ENCODE measurements around the gene IFI30.

Gene IFI30

GRCh38 chr19:18223860-18224524 lies 50.4 kb downstream of the IFI30 start:
- no peaks in the 10 kb centered on the region for H3K79me2 ChIP-seq (ENCODE audit: control insufficient read depth, low read length)
- peaks cover 4% of the 10 kb centered on the region; the same call in 1 of the 2 replicates for H4K20me1 ChIP-seq (ENCODE audit: control insufficient read depth, insufficient read depth, low read depth, low read length)
- H3K27ac ChIP-seq (ENCODE audit: low read depth, low read length) = no peak overlapping the region
- peaks cover 38% of the 10 kb centered on the region for H3K4me1 ChIP-seq (ENCODE audit: control insufficient read depth, low read length)
- peaks cover 53% of the 10 kb centered on the region for H3K27me3 ChIP-seq (ENCODE audit: control insufficient read depth, low read length)
- TF ChIP-seq EZH2phosphoT487 (IDR thresholded peaks at IDR 0.05; ENCODE audit: borderline replicate concordance, low read length) (no peak), CTCF (IDR thresholded peaks at IDR 0.05; ENCODE audit: low read depth, low read length, poor library complexity, severe bottlenecking) (no peak)
- H3K36me3 ChIP-seq (ENCODE audit: control insufficient read depth, low read length) = no peaks in the 10 kb centered on the region
- H3K4me2 ChIP-seq (ENCODE audit: low read length) = peak overlapping the region; percentile 66
- H3K4me3 ChIP-seq (ENCODE audit: low read length) = peak overlapping the region; percentile 72
- no peaks in the 10 kb centered on the region for H3K9me3 ChIP-seq (ENCODE audit: control insufficient read depth, insufficient read depth, low read length)
- H3F3A ChIP-seq (ENCODE audit: control insufficient read depth, insufficient read depth) = peaks cover 7% of the 10 kb centered on the region
- H3K9me2 ChIP-seq (replicated peaks; ENCODE audit: control insufficient read depth, low read length) = no peaks in the 10 kb centered on the region

GRCh38 chr19:18224525-18225354 lies 51.1 kb downstream of the IFI30 start:
- peak overlapping the region; percentile 66 for H3K4me2 ChIP-seq (ENCODE audit: low read length)
- no peaks in the 10 kb centered on the region for H3K36me3 ChIP-seq (ENCODE audit: control insufficient read depth, low read length)
- H3K4me1 ChIP-seq (ENCODE audit: control insufficient read depth, low read length) = peaks cover 41% of the 10 kb centered on the region
- H3K27ac ChIP-seq (ENCODE audit: low read depth, low read length) = no peak overlapping the region
- H3K9me3 ChIP-seq (ENCODE audit: control insufficient read depth, insufficient read depth, low read length) = no peaks in the 10 kb centered on the region
- peaks cover 47% of the 10 kb centered on the region for H3K27me3 ChIP-seq (ENCODE audit: control insufficient read depth, low read length)
- H3F3A ChIP-seq (ENCODE audit: control insufficient read depth, insufficient read depth) = peaks cover 7% of the 10 kb centered on the region
- no peaks in the 10 kb centered on the region for H3K79me2 ChIP-seq (ENCODE audit: control insufficient read depth, low read length)
- no peak for TF ChIP-seq CTCF (IDR thresholded peaks at IDR 0.05; ENCODE audit: low read depth, low read length, poor library complexity, severe bottlenecking)
- TF ChIP-seq EZH2phosphoT487 (IDR thresholded peaks at IDR 0.05; ENCODE audit: borderline replicate concordance, low read length) = no peak
- peak overlapping the region; percentile 72 for H3K4me3 ChIP-seq (ENCODE audit: low read length)
- H3K9me2 ChIP-seq (replicated peaks; ENCODE audit: control insufficient read depth, low read length) = no peaks in the 10 kb centered on the region
- peaks cover 4% of the 10 kb centered on the region; the same call in 1 of the 2 replicates for H4K20me1 ChIP-seq (ENCODE audit: control insufficient read depth, insufficient read depth, low read depth, low read length)

- no peaks in the 10 kb centered on the region for H3K9me3 ChIP-seq (ENCODE audit: control insufficient read depth, insufficient read depth, low read length)
- H4K20me1 ChIP-seq (ENCODE audit: control insufficient read depth, insufficient read depth, low read depth, low read length) = peaks cover 4% of the 10 kb centered on the region; the same call in 1 of the 2 replicates
- H3K27ac ChIP-seq (ENCODE audit: low read depth, low read length) = no peak overlapping the region
- H3K9me2 ChIP-seq (replicated peaks; ENCODE audit: control insufficient read depth, low read length) = no peaks in the 10 kb centered on the region
- peak overlapping the region; percentile 72 for H3K4me3 ChIP-seq (ENCODE audit: low read length)
- no peaks in the 10 kb centered on the region for H3K79me2 ChIP-seq (ENCODE audit: control insufficient read depth, low read length)
- TF ChIP-seq CTCF (IDR thresholded peaks at IDR 0.05; ENCODE audit: low read depth, low read length, poor library complexity, severe bottlenecking) (no peak), EZH2phosphoT487 (IDR thresholded peaks at IDR 0.05; ENCODE audit: borderline replicate concordance, low read length) (no peak)
- peak overlapping the region; percentile 66; the same call in 1 of the 2 replicates for H3K4me2 ChIP-seq (ENCODE audit: low read length)
- no peaks in the 10 kb centered on the region for H3K36me3 ChIP-seq (ENCODE audit: control insufficient read depth, low read length)
- H3F3A ChIP-seq (ENCODE audit: control insufficient read depth, insufficient read depth) = peaks cover 7% of the 10 kb centered on the region
- H3K27me3 ChIP-seq (ENCODE audit: control insufficient read depth, low read length) = peaks cover 41% of the 10 kb centered on the region
- H3K4me1 ChIP-seq (ENCODE audit: control insufficient read depth, low read length) = peaks cover 45% of the 10 kb centered on the region
Observed at GRCh38 chr19:18225355-18225701, 51.7 kb downstream of the IFI30 start.
